Astrocyte of the cerebellum (primary cell): ENCODE measurements around the gene ZNF212.
"Not testable (repeated sequence)": the region's sequence is repeated elsewhere in the genome, so short reads cannot be mapped to it uniquely, and the experiment has no call there.

Experiments
- DNase-seq: peaks from one replicate; pipeline ENCODE4 v3.0.0-alpha.2; 2011; ENCODE audit warnings: low read depth
- H3K4me3 ChIP-seq: 2 replicates; pipeline ENCODE4 v1.5.1; 2011; ENCODE audit warnings: mild to moderate bottlenecking, low read depth, low read length, moderate library complexity
- CTCF ChIP-seq: IDR thresholded peaks from 2 replicates; pipeline ENCODE4 v1.5.1; 2012; ENCODE audit warnings: low read length, low read depth, moderate library complexity, mild to moderate bottlenecking; ENCODE audit errors: missing control alignments
- in situ Hi-C: cut with HindIII; loops from 2 replicates; pipeline ENCODE4 v1.10.0; 2017; ENCODE audit warnings: low sequenced_read_pairs

The ZNF212 gene

GRCh38 chr7:149220534-149220933 is 18.9 kb upstream of the ZNF212 start:
- in situ Hi-C loops: no loop called here
- no peak overlapping the region for H3K4me3 ChIP-seq
- DNase-seq: no peak
- TF ChIP-seq CTCF: no peak

GRCh38 chr7:149223176-149223575 is 16.3 kb upstream of the ZNF212 start:
- no peak for DNase-seq
- in situ Hi-C loops: no loop called here
- no peak for TF ChIP-seq CTCF

GRCh38 chr7:149223761-149224160 is 15.7 kb upstream of the ZNF212 start:
- TF ChIP-seq CTCF: no peak
- in situ Hi-C loops: no loop called here
- no peak overlapping the region for H3K4me3 ChIP-seq
- no peak for DNase-seq

More at GRCh38 chr7:149223176-149223575, 16.3 kb upstream of the ZNF212 start:
- H3K4me3 ChIP-seq: no peak overlapping the region

GRCh38 chr7:149224352-149224751 is 15.1 kb upstream of the ZNF212 start:
- no peak for DNase-seq
- in situ Hi-C loops: no loop called here
- no peak for TF ChIP-seq CTCF
- no peak overlapping the region for H3K4me3 ChIP-seq

GRCh38 chr7:149225106-149225505 is 14.3 kb upstream of the ZNF212 start:
- no peak overlapping the region for H3K4me3 ChIP-seq
- DNase-seq: no peak
- no peak for TF ChIP-seq CTCF
- in situ Hi-C loops: no loop called here

GRCh38 chr7:149225656-149226055 is 13.8 kb upstream of the ZNF212 start:
- TF ChIP-seq CTCF: no peak
- in situ Hi-C loops: no loop called here
- no peak for DNase-seq
- no peak overlapping the region for H3K4me3 ChIP-seq

- in situ Hi-C loops, DNase-seq, H3K4me3 ChIP-seq: not testable (repeated sequence)
These were observed 13.1 kb upstream of the ZNF212 start for GRCh38 chr7:149226366-149226765.
